Omental fat pad (tissue), 4 donors: ENCODE results near the gene COL4A3. TPM values are rescaled to one million over a fixed set of nuclear protein-coding genes. Genes with fewer than 3 reads are reported as not detected.

Source experiments
- ATAC-seq: fragments of 150-250 bp; one replicate; pipeline ENCODE4 v1.9.1; 2016; ENCODE audit warnings: mild to moderate bottlenecking, moderate library complexity; ENCODE audit not compliant: low FRiP score
- DNase-seq: peaks from one replicate; pipeline ENCODE4 v3.0.0-alpha.2; 2019; ENCODE audit warnings: low spot score
- CTCF ChIP-seq, 3 donors: fragments of 450-650 bp; IDR thresholded peaks; one replicate each; pipeline ENCODE4 v1.5.1; 2016 to 2017; ENCODE audit warnings: antibody characterized with exemption in 3 of 3, mild to moderate bottlenecking in 3 of 3, moderate library complexity in 2 of 3
- total RNA-seq, 4 donors: library from RNA; depleted of rRNA; stranded (reverse); fragments of >200 nt; gene quantifications; one replicate each; pipeline ENCODE4 v1.1.0, GENCODE V29; 2016

Gene COL4A3
- total RNA-seq, 4 donors from 2014 or later, result 0.24 to 1.7 (median 0.37) TPM

GRCh38 chr2:227125506-227125905 is 38.9 kb upstream of the COL4A3 start:
- ATAC-seq, result no peak
- no peak for TF ChIP-seq CTCF (IDR thresholded peaks at IDR 0.05)

GRCh38 chr2:227127201-227127600 is 37.2 kb upstream of the COL4A3 start:
- no peak for DNase-seq
- no peak for ATAC-seq
- TF ChIP-seq CTCF (IDR thresholded peaks at IDR 0.05), result no peak

More at GRCh38 chr2:227125506-227125905, 38.9 kb upstream of the COL4A3 start:
- DNase-seq, result no peak

- no peak for ATAC-seq
- no peak for DNase-seq
- no peak for TF ChIP-seq CTCF (IDR thresholded peaks at IDR 0.05)
Measured at GRCh38 chr2:227130636-227131035, 33.8 kb upstream of the COL4A3 start.

DNA sequence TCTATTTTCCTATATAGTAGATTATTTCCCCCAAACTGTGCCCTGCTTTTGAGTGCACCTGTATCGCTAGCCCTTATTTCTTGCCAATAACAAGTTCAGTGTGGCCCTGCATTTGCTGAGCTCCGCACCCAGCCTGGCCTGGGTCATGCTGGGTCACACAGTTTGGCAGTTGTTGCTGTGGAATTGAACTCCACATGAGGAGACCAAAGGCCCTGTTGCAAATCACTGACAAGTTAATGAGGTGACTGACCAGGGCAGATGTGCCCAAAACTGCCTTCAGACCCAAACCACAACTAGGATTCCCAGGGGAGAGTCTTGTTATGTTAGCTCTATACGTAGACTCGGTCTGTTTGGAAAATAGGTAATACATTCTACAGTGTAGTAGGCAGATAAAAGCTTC is 31.4 kb upstream of the COL4A3 start:
- ATAC-seq, result no peak
- TF ChIP-seq CTCF (IDR thresholded peaks at IDR 0.05), result no peak
- no peak for DNase-seq

GRCh38 chr2:227134591-227134990 is 29.8 kb upstream of the COL4A3 start:
- TF ChIP-seq CTCF (IDR thresholded peaks at IDR 0.05), result no peak
- ATAC-seq, result no peak

GRCh38 chr2:227141301-227141700 is 23.1 kb upstream of the COL4A3 start:
- ATAC-seq (no peak), DNase-seq (no peak)
- TF ChIP-seq CTCF (IDR thresholded peaks at IDR 0.05), result no peak

More at GRCh38 chr2:227134591-227134990, 29.8 kb upstream of the COL4A3 start:
- DNase-seq, result no peak

GRCh38 chr2:227143895-227144294 is 20.5 kb upstream of the COL4A3 start:
- no peak for TF ChIP-seq CTCF (IDR thresholded peaks at IDR 0.05)
- ATAC-seq (no peak), DNase-seq (no peak)
